ENCODE measurements around the gene IKZF2. TPM values are rescaled to one million over a fixed set of nuclear protein-coding genes. Genes with fewer than 3 reads are reported as not detected.

The IKZF2 gene
- total and polyA plus RNA-seq, 4 donors: 1.3 to 51.4 (median 7.3) TPM

DNA sequence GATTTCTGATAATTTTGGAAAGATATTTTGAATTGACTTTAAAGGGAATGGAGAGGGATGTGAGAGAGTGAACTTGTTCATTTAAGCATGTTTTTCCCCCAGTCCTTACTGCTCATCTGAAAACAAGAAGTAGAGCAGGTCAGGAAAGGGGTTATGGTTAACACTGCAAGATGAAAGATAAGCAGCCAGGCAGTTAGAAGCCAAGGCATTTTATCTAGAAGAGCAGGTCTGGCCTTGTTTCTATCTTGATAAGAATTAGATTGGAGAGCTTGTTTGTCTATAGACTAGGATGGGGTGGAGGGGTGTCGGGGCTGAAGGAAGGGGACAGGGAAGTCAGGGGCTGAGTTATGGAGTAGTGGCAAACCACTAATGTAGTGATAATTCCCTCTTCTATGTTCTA, 171.6 kb downstream of the IKZF2 start:
- ATAC-seq (ENCODE audit: insufficient read depth, low FRiP score) (no peak), DNase-seq (no peak)
- no peaks in the 10 kb centered on the region for H3K36me3 ChIP-seq (ENCODE audit: control insufficient read depth in 4 of 4, insufficient read depth in 4 of 4, low read length in 4 of 4)
- no peak overlapping the region for H3K4me3 ChIP-seq
- H3K27ac ChIP-seq (ENCODE audit: low read depth in 1 of 2, low read length in 1 of 2): no peak overlapping the region
- no peak overlapping the region for H3K9ac ChIP-seq (ENCODE audit: insufficient read depth in 1 of 2, low read length in 2 of 2)
- peaks cover 0 to 3% (median 0%) of the 10 kb centered on the region in 5 donors for H3K4me1 ChIP-seq (ENCODE audit: control insufficient read depth in 5 of 5, insufficient read depth in 5 of 5, low read length in 5 of 5)
- no peaks in the 10 kb centered on the region for H3K9me3 ChIP-seq (ENCODE audit: control insufficient read depth in 4 of 4, insufficient read depth in 3 of 4, low read length in 3 of 4)
- H3K27me3 ChIP-seq (ENCODE audit: control insufficient read depth in 3 of 3, insufficient read depth in 3 of 3, low read length in 2 of 3): no peaks in the 10 kb centered on the region
- TF ChIP-seq, protein P1, sequence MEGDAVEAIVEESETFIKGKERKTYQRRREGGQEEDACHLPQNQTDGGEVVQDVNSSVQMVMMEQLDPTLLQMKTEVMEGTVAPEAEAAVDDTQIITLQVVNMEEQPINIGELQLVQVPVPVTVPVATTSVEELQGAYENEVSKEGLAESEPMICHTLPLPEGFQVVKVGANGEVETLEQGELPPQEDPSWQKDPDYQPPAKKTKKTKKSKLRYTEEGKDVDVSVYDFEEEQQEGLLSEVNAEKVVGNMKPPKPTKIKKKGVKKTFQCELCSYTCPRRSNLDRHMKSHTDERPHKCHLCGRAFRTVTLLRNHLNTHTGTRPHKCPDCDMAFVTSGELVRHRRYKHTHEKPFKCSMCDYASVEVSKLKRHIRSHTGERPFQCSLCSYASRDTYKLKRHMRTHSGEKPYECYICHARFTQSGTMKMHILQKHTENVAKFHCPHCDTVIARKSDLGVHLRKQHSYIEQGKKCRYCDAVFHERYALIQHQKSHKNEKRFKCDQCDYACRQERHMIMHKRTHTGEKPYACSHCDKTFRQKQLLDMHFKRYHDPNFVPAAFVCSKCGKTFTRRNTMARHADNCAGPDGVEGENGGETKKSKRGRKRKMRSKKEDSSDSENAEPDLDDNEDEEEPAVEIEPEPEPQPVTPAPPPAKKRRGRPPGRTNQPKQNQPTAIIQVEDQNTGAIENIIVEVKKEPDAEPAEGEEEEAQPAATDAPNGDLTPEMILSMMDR (IDR thresholded peaks at IDR 0.05; ENCODE audit: control extremely low read depth, extremely low read depth): no peak
- WGBS, 2 donors: 9 to 17% methylated on average over 1 of the region's 1 CpG

DNA sequence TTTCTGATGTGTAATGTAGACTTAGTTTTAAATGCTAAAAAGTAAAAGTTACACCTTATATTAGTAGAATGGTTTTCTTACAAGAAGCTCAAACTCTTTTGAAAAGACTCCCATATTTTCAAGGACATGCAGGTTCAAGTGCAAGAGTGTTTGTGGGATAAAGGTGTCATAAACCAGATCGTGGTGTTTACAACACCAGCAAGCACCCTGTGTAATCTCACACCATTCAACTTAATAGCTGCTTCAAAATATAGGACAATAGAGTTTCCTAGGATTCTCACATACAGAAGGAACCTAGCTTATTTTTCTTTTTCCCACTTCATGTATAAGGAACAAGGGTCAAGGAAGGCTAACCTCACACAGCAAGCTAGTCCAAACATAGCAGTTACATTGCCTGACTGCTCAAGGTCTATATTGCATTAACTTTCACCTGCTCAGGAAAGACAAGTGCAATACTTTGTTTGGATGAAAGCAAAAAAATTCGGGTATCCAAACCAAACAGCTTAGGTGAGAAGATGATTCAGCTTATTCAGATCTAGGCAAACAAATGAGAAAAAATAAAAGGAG, 172.3 kb downstream of the IKZF2 start:
- DNase-seq (no peak), ATAC-seq (ENCODE audit: insufficient read depth, low FRiP score) (no peak)
- H3K4me1 ChIP-seq (ENCODE audit: control insufficient read depth in 5 of 5, insufficient read depth in 5 of 5, low read length in 5 of 5): peaks cover 0 to 3% (median 0%) of the 10 kb centered on the region in 5 donors
- 23% methylated on average over 2 of the region's 2 CpGs for WGBS, 2 donors
- no peak overlapping the region for H3K27ac ChIP-seq (ENCODE audit: low read depth in 1 of 2, low read length in 1 of 2)
- H3K36me3 ChIP-seq (ENCODE audit: control insufficient read depth in 4 of 4, insufficient read depth in 4 of 4, low read length in 4 of 4): no peaks in the 10 kb centered on the region
- H3K4me3 ChIP-seq: no peak overlapping the region
- H3K27me3 ChIP-seq (ENCODE audit: control insufficient read depth in 3 of 3, insufficient read depth in 3 of 3, low read length in 2 of 3): no peaks in the 10 kb centered on the region
- no peak overlapping the region for H3K9ac ChIP-seq (ENCODE audit: insufficient read depth in 1 of 2, low read length in 2 of 2)
- TF ChIP-seq, protein P1 (IDR thresholded peaks at IDR 0.05; ENCODE audit: control extremely low read depth, extremely low read depth): no peak
- no peaks in the 10 kb centered on the region for H3K9me3 ChIP-seq (ENCODE audit: control insufficient read depth in 4 of 4, insufficient read depth in 3 of 4, low read length in 3 of 4)

DNA sequence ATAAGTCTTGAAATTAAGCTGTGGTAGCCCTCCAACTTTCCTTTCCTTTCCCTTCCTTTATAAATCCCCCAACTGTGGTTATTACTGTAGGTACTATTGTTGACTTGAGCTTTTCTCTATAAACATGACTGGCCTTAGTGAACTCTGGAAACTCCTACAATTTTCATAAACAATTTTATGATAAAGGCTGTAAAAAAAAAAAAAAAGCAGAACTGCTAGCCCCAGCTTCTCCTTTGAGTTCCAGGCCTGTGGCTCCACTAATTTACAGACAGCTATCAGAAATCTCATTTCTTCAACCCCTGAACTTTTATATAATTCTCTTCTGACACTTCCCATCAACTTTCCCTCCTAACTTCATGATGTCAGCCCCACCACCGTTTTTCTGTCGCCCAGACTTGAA, 174.3 kb downstream of the IKZF2 start:
- peaks cover 0 to 8% (median 0%) of the 10 kb centered on the region in 5 donors for H3K4me1 ChIP-seq (ENCODE audit: control insufficient read depth in 5 of 5, insufficient read depth in 5 of 5, low read length in 5 of 5)
- H3K27ac ChIP-seq (ENCODE audit: low read depth in 1 of 2, low read length in 1 of 2): no peak overlapping the region
- H3K4me3 ChIP-seq: no peak overlapping the region
- DNase-seq: no peak
- H3K9ac ChIP-seq (ENCODE audit: insufficient read depth in 1 of 2, low read length in 2 of 2): no peak overlapping the region
- WGBS, 2 donors: 44 to 75% methylated on average over 2 of the region's 2 CpGs
- no peaks in the 10 kb centered on the region for H3K9me3 ChIP-seq (ENCODE audit: control insufficient read depth in 4 of 4, insufficient read depth in 3 of 4, low read length in 3 of 4)
- H3K36me3 ChIP-seq (ENCODE audit: control insufficient read depth in 4 of 4, insufficient read depth in 4 of 4, low read length in 4 of 4): no peaks in the 10 kb centered on the region
- ATAC-seq (ENCODE audit: insufficient read depth, low FRiP score): no peak
- TF ChIP-seq, protein P1 (IDR thresholded peaks at IDR 0.05; ENCODE audit: control extremely low read depth, extremely low read depth): no peak
- no peaks in the 10 kb centered on the region for H3K27me3 ChIP-seq (ENCODE audit: control insufficient read depth in 3 of 3, insufficient read depth in 3 of 3, low read length in 2 of 3)

DNA sequence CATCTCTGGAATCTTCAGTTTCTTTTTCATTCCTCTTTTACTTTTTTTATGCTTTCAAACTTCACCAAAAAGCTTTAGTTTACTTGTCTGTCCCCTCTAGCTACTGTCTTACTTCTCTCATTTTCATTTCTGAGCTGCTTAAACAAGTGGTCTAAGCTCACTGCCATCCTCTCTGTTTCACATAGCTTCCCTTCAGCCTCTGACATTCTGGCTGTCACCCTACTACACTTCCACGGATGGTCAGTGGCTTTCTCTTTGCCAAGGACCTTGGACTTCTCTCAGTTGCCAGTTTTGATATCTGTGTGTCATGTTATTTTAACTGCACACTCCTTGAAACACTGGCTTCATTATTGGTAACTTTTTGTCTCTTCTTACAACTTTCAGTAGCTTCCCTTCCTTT, 176.1 kb downstream of the IKZF2 start:
- ATAC-seq (ENCODE audit: insufficient read depth, low FRiP score) (no peak), DNase-seq (no peak)
- Histone ChIP-seq H3K27ac (ENCODE audit: low read depth in 1 of 2, low read length in 1 of 2) (no peak overlapping the region), H3K4me3 (no peak overlapping the region), H3K9ac (ENCODE audit: insufficient read depth in 1 of 2, low read length in 2 of 2) (no peak overlapping the region), H3K27me3 (ENCODE audit: control insufficient read depth in 3 of 3, insufficient read depth in 3 of 3, low read length in 2 of 3) (no peaks in the 10 kb centered on the region), H3K9me3 (ENCODE audit: control insufficient read depth in 4 of 4, insufficient read depth in 3 of 4, low read length in 3 of 4) (no peaks in the 10 kb centered on the region), H3K4me1 (ENCODE audit: control insufficient read depth in 5 of 5, insufficient read depth in 5 of 5, low read length in 5 of 5) (peaks cover 0 to 8% (median 0%) of the 10 kb centered on the region in 5 donors), H3K36me3 (ENCODE audit: control insufficient read depth in 4 of 4, insufficient read depth in 4 of 4, low read length in 4 of 4) (no peaks in the 10 kb centered on the region)
- TF ChIP-seq, protein P1 (IDR thresholded peaks at IDR 0.05; ENCODE audit: control extremely low read depth, extremely low read depth): no peak
- WGBS, 2 donors: 43 to 45% methylated on average over 1 of the region's 1 CpG

Measured in lung (tissue), 12 donors.